Motor neuron (in vitro differentiated cells): Measurements from ENCODE around the gene SELL. TPM values are rescaled to one million over a fixed set of nuclear protein-coding genes. Genes with fewer than 3 reads are reported as not detected.

Experiments
- ATAC-seq, 8 experiments: fragments of 200-7000 bp; cut with Tn5 transposase; replicated peaks in 6 of 8; 2 replicates each; pipeline ENCODE4 v1.8.0; 2021; ENCODE audit warnings: mild to moderate bottlenecking in 8 of 8, moderate library complexity in 8 of 8
- H3K27ac ChIP-seq, 2 donors: fragments of 250-450 bp; sonication (Bioruptor Pico); 2 replicates each; pipeline ENCODE4 v1.9.0; 2021; ENCODE audit warnings: antibody characterized with exemption in 2 of 2, mild to moderate bottlenecking in 2 of 2, moderate library complexity in 1 of 2
- H3K4me1 ChIP-seq, 2 donors: fragments of 250-450 bp; sonication (Bioruptor Pico); replicated peaks in 1 of 2; 2 replicates each; pipeline ENCODE4 v1.6.1; 2021; ENCODE audit warnings: antibody characterized with exemption in 2 of 2, mild to moderate bottlenecking in 2 of 2, moderate library complexity in 1 of 2
- H3K4me3 ChIP-seq, 5 donors: fragments of 250-450 bp; sonication (Bioruptor Pico); 2 replicates each; pipeline ENCODE4 v1.9.0; 2021; ENCODE audit warnings: antibody characterized with exemption in 5 of 5, mild to moderate bottlenecking in 5 of 5, moderate library complexity in 4 of 5
- WGBS, 10 experiments: fragments of 450-650 bp; shearing (Covaris generic); methylation state at CpG; one replicate each; pipeline ENCODE4 v1.0.0; 2022; 5-methylcytosine and 5-hydroxymethylcytosine counted together
- in situ Hi-C, 9 experiments: fragments of 400-800 bp; cut with MboI; loops; one replicate each; pipeline ENCODE4 v1.15.0; 2021; ENCODE audit warnings: low sequenced_read_pairs in 9 of 9, low pct_unique_long_range_greater_than_20kb in 2 of 9; ENCODE audit not compliant: unreplicated experiment in 9 of 9
- total RNA-seq, 8 experiments: library from RNA; unstranded; fragments of 300-600 nt; gene quantifications; 2 replicates each; pipeline versions ENCODE4 v1.2.3 to v1.2.4, GENCODE V29; 2022

SELL gene
- 10 to 100 TPM in 1 of 8 experiments, under 1 TPM in 3, not detected in 4; 0.41 to 28.3 (median 0.67) TPM for total RNA-seq

- in situ Hi-C loops = loop anchor here in 1 of 9 experiments (25.0 kb wide), 1 partner anchor 99 kb away; no protein-coding TSS in a partner anchor
- H3K4me3 ChIP-seq = no peak within 1 kb of the TSS
- ATAC-seq = peak in 4 of 8 experiments; percentile 69 to 99 (median 99)
- 0 to 45% (median 15%) methylated on average over 1 to 6 of the region's 6 CpGs for WGBS, 10 experiments
- H3K4me1 ChIP-seq = no peaks in the 10 kb centered on the region
- no peak within 1 kb of the TSS for H3K27ac ChIP-seq
Observed at GRCh38 chr1:169711469-169712308, at the start of gene SELL. Gene SELL (minus strand): TSS chr1:169711620. CDS start chr1:169711498, 122 bp downstream.

- ATAC-seq = no peak
- no peaks in the 10 kb centered on the region for H3K4me1 ChIP-seq
- no peak overlapping the region for H3K4me3 ChIP-seq
- no peak overlapping the region for H3K27ac ChIP-seq
- WGBS, 10 experiments = 48 to 100% (median 63%) methylated on average over 1 to 3 of the region's 3 CpGs; no CpG with 5 or more reads in 1 of the 10 experiments
- in situ Hi-C loops = no loop called here
Observed at GRCh38 chr1:169759038-169759437, 47.6 kb upstream of the SELL start.

GRCh38 chr1:169753549-169753948, 42.1 kb upstream of the SELL start:
- H3K4me1 ChIP-seq = no peaks in the 10 kb centered on the region
- no peak overlapping the region for H3K4me3 ChIP-seq
- in situ Hi-C loops = no loop called here
- no peak overlapping the region for H3K27ac ChIP-seq
- no peak for ATAC-seq
- WGBS, 10 experiments = 21 to 85% (median 62%) methylated on average over 2 to 4 of the region's 4 CpGs

GRCh38 chr1:169750041-169750440, 38.6 kb upstream of the SELL start:
- WGBS, 10 experiments = 0 to 100% (median 71%) methylated on average over 1 of the region's 1 CpG; no CpG with 5 or more reads in 2 of the 10 experiments
- ATAC-seq = no peak
- Histone ChIP-seq H3K4me1 (no peaks in the 10 kb centered on the region), H3K4me3 (no peak overlapping the region), H3K27ac (no peak overlapping the region)
- in situ Hi-C loops = no loop called here

- ATAC-seq = peak in 2 of 8 experiments; percentile 29 to 56
- in situ Hi-C loops = no loop called here
- Histone ChIP-seq H3K4me3 (no peak overlapping the region), H3K27ac (no peak overlapping the region), H3K4me1 (no peaks in the 10 kb centered on the region)
- 0 to 100% (median 76%) methylated on average over 1 to 2 of the region's 2 CpGs for WGBS, 10 experiments
Observed at GRCh38 chr1:169746550-169746949, 35.1 kb upstream of the SELL start.

GRCh38 chr1:169745015-169745861, 33.8 kb upstream of the SELL start:
- no peaks in the 10 kb centered on the region for H3K4me1 ChIP-seq
- WGBS, 10 experiments = 20 to 100% (median 49%) methylated on average over 2 to 5 of the region's 5 CpGs; no CpG with 5 or more reads in 1 of the 10 experiments
- peak in 1 of 8 experiments; percentile 29 for ATAC-seq
- in situ Hi-C loops = no loop called here
- no peak overlapping the region for H3K27ac ChIP-seq
- H3K4me3 ChIP-seq = no peak overlapping the region

- WGBS, 10 experiments = 28 to 100% (median 78%) methylated on average over 1 to 6 of the region's 6 CpGs; no CpG with 5 or more reads in 2 of the 10 experiments
- peak in 3 of 8 experiments; percentile 88 to 95 (median 92) for ATAC-seq
Observed at GRCh38 chr1:169741666-169742394, 30.4 kb upstream of the SELL start.

GRCh38 chr1:169739980-169740379, 28.6 kb upstream of the SELL start:
- no peak overlapping the region for H3K4me3 ChIP-seq
- ATAC-seq = no peak
- in situ Hi-C loops = no loop called here
- H3K27ac ChIP-seq = no peak overlapping the region
- no peaks in the 10 kb centered on the region for H3K4me1 ChIP-seq
- WGBS, 10 experiments = 24 to 88% (median 63%) methylated on average over 1 to 5 of the region's 5 CpGs

More at GRCh38 chr1:169741666-169742394, 30.4 kb upstream of the SELL start:
- no peaks in the 10 kb centered on the region for H3K4me1 ChIP-seq
- no peak overlapping the region for H3K4me3 ChIP-seq
- in situ Hi-C loops = no loop called here
- H3K27ac ChIP-seq = no peak overlapping the region

GRCh38 chr1:169733924-169734323, 22.5 kb upstream of the SELL start, which contains the start of gene SELE:
Gene SELE (minus strand): TSS chr1:169734079. CDS start chr1:169733612, 467 bp downstream.
- H3K4me3 ChIP-seq = no peak within 1 kb of the TSS
- in situ Hi-C loops = no loop called here
- H3K27ac ChIP-seq = no peak within 1 kb of the TSS
- ATAC-seq = no peak
- WGBS, 10 experiments = 31 to 92% (median 79%) methylated on average over 2 to 7 of the region's 7 CpGs
- no peaks in the 10 kb centered on the region for H3K4me1 ChIP-seq

- 17 to 83% (median 50%) methylated on average over 1 to 4 of the region's 4 CpGs; no CpG with 5 or more reads in 3 of the 10 experiments for WGBS, 10 experiments
- Histone ChIP-seq H3K27ac (no peak overlapping the region), H3K4me3 (no peak overlapping the region), H3K4me1 (no peaks in the 10 kb centered on the region)
- in situ Hi-C loops = no loop called here
- no peak for ATAC-seq
Observed at GRCh38 chr1:169731446-169731845, 20.0 kb upstream of the SELL start.

GRCh38 chr1:169729991-169730390, 18.6 kb upstream of the SELL start:
- no peak overlapping the region for H3K27ac ChIP-seq
- H3K4me3 ChIP-seq = no peak overlapping the region
- no peak for ATAC-seq
- in situ Hi-C loops = no loop called here
- H3K4me1 ChIP-seq = no peaks in the 10 kb centered on the region

- ATAC-seq = peak in 1 of 8 experiments; percentile 48
- Histone ChIP-seq H3K27ac (no peak overlapping the region), H3K4me3 (no peak overlapping the region), H3K4me1 (no peaks in the 10 kb centered on the region)
- in situ Hi-C loops = no loop called here
- WGBS, 10 experiments = 0 to 92% (median 85%) methylated on average over 1 to 6 of the region's 6 CpGs; no CpG with 5 or more reads in 3 of the 10 experiments
Observed at GRCh38 chr1:169727307-169727706, 15.9 kb upstream of the SELL start.
